ENCODE data around the gene FLG. TPM values are rescaled to one million over a fixed set of nuclear protein-coding genes. Genes with fewer than 3 reads are reported as not detected.

The FLG gene
- polyA plus RNA-seq, 3 donors = not detected

DNA sequence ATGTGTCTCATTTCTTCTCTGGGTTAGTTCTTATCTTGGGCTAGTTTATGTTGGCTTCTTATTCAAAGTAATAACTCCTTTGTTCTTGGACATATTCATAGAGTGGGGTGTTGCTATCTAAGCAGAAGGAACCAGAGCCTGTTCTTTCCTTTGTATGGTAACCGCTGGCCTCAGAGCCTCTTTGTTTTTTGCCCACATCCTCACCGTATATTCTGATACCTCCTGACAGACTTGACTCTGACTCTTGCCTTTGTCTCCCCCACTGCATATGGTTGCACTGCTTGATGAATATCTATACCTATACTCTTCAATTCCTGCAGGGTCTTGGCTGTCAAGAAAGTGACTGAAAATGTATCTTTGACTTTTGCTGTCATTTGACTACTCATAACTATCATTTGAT is 24.6 kb upstream of the FLG start:
- peaks cover 3 to 16% (median 13%) of the 10 kb centered on the region in 7 donors for H3K9me3 Mint-ChIP-seq
- no peak overlapping the region for H3K27ac Mint-ChIP-seq
- intact Hi-C loops (cut with micrococcal nuclease) = loop anchor here (5.0 to 10.0 kb wide), 2 partner anchors 105 to 108 kb away; no protein-coding TSS in a partner anchor
- no peak for TF ChIP-seq CTCF (IDR thresholded peaks at IDR 0.05)
- no peak for DNase-seq
- H4K20me1 ChIP-seq (ENCODE audit: insufficient read depth, low read length) = no peaks in the 10 kb centered on the region
- peaks cover 0 to 3% of the 10 kb centered on the region in 2 donors for H3K27me3 ChIP-seq (ENCODE audit: control insufficient read depth in 2 of 2, insufficient read depth in 2 of 2, low read length in 2 of 2)
- H3K4me3 Mint-ChIP-seq = no peak overlapping the region
- H3K27me3 Mint-ChIP-seq (ENCODE audit: low read depth in 3 of 3) = peaks cover 0 to 10% (median 2%) of the 10 kb centered on the region in 3 donors
- WGBS (ENCODE audit: insufficient coverage) = no CpG with 5 or more reads among the region's 2 CpGs
- H3K36me3 Mint-ChIP-seq = no peaks in the 10 kb centered on the region
- H3K4me1 Mint-ChIP-seq = no peaks in the 10 kb centered on the region
- no peaks in the 10 kb centered on the region for H3K36me3 ChIP-seq (replicated peaks in 1 of 2; ENCODE audit: control insufficient read depth in 1 of 2, insufficient read depth in 2 of 2, low read length in 2 of 2)
- H3K4me1 ChIP-seq (ENCODE audit: control insufficient read depth in 1 of 2, insufficient read depth in 2 of 2, low read length in 2 of 2) = no peaks in the 10 kb centered on the region
- H3K4me3 ChIP-seq (replicated peaks in 1 of 3; ENCODE audit: low read depth in 2 of 3, low read length in 3 of 3) = no peak overlapping the region
- H3K9me3 ChIP-seq (replicated peaks in 1 of 2; ENCODE audit: control insufficient read depth in 1 of 2, insufficient read depth in 1 of 2, low read length in 2 of 2) = peaks cover 13 to 14% of the 10 kb centered on the region in 2 donors
- no peak overlapping the region for H3K9ac ChIP-seq (ENCODE audit: insufficient read depth, low read length, poor library complexity, severe bottlenecking)
- no peak overlapping the region for H3K4me2 ChIP-seq (replicated peaks; ENCODE audit: extremely low read depth, low read length, poor library complexity, severe bottlenecking)
- H2AFZ ChIP-seq (ENCODE audit: insufficient read depth, low read depth, low read length, poor library complexity, severe bottlenecking) = no peak overlapping the region
- no peaks in the 10 kb centered on the region for H3K79me2 ChIP-seq (ENCODE audit: insufficient read depth, low read length)
- H3K27ac ChIP-seq (ENCODE audit: low read depth in 1 of 2, low read length in 2 of 2) = no peak overlapping the region

DNA sequence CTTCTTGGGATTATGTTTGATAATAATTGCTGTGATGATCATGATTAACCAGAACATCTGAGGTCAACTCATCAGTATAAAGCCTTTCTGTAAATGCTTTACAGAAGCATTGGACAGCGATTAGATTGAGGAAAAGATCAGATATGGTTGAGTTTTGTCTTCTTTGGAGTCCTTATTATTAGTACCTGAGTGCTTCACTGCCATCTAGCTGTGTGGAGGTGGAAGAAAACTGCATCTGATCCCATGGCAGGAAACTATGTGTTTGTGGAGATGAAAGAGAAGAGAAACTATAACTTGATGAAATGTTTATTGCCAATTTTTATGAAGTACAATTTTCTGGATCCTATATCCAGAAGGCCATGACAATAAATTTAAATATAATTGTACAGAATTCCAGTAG is 23.4 kb upstream of the FLG start:
- Mint-ChIP-seq H3K9me3 (peaks cover 0 to 8% (median 7%) of the 10 kb centered on the region in 7 donors), H3K27ac (no peak overlapping the region), H3K4me1 (no peaks in the 10 kb centered on the region), H3K4me3 (no peak overlapping the region), H3K27me3 (ENCODE audit: low read depth in 3 of 3) (peaks cover 0 to 10% (median 2%) of the 10 kb centered on the region in 3 donors), H3K36me3 (no peaks in the 10 kb centered on the region)
- Histone ChIP-seq H3K79me2 (ENCODE audit: insufficient read depth, low read length) (no peaks in the 10 kb centered on the region), H3K9me3 (replicated peaks in 1 of 2; ENCODE audit: control insufficient read depth in 1 of 2, insufficient read depth in 1 of 2, low read length in 2 of 2) (peaks cover 4 to 8% of the 10 kb centered on the region in 2 donors), H3K27me3 (ENCODE audit: control insufficient read depth in 2 of 2, insufficient read depth in 2 of 2, low read length in 2 of 2) (peaks cover 0 to 8% of the 10 kb centered on the region in 2 donors), H3K9ac (ENCODE audit: insufficient read depth, low read length, poor library complexity, severe bottlenecking) (no peak overlapping the region), H3K36me3 (replicated peaks in 1 of 2; ENCODE audit: control insufficient read depth in 1 of 2, insufficient read depth in 2 of 2, low read length in 2 of 2) (no peaks in the 10 kb centered on the region), H2AFZ (ENCODE audit: insufficient read depth, low read depth, low read length, poor library complexity, severe bottlenecking) (no peak overlapping the region), H3K4me3 (replicated peaks in 1 of 3; ENCODE audit: low read depth in 2 of 3, low read length in 3 of 3) (no peak overlapping the region), H3K27ac (ENCODE audit: low read depth in 1 of 2, low read length in 2 of 2) (no peak overlapping the region), H4K20me1 (ENCODE audit: insufficient read depth, low read length) (no peaks in the 10 kb centered on the region), H3K4me1 (ENCODE audit: control insufficient read depth in 1 of 2, insufficient read depth in 2 of 2, low read length in 2 of 2) (no peaks in the 10 kb centered on the region), H3K4me2 (replicated peaks; ENCODE audit: extremely low read depth, low read length, poor library complexity, severe bottlenecking) (no peak overlapping the region)
- intact Hi-C loops (cut with micrococcal nuclease) = loop anchor here (5.0 to 10.0 kb wide), 2 partner anchors 106 to 109 kb away; no protein-coding TSS in a partner anchor
- WGBS (ENCODE audit: insufficient coverage) = 60% methylated on average over 1 of the region's 1 CpG
- peak; percentile 10 for TF ChIP-seq CTCF (IDR thresholded peaks at IDR 0.05)
- no peak for DNase-seq
